NB4 (cell line): ENCODE results near the gene ARID3A.

Experiments used
- MYC ChIP-seq: IDR thresholded peaks from 2 replicates; pipeline ENCODE4 v1.6.1; 2011; ENCODE audit warnings: low read depth, low read length
- POLR2A ChIP-seq: IDR thresholded peaks from 2 replicates; pipeline ENCODE4 v1.6.1; 2011; ENCODE audit warnings: mild to moderate bottlenecking; ENCODE audit not compliant: insufficient read length; ENCODE audit errors: extremely low read depth
- TF ChIP-seq, protein P1 (sequence below): IDR thresholded peaks from one replicate; pipeline ENCODE4 v1.5.1; 2012; ENCODE audit warnings: low read depth, low read length
- TF ChIP-seq, protein P2 (sequence below): IDR thresholded peaks from 2 replicates; pipeline ENCODE4 v1.6.1; 2011; ENCODE audit warnings: low read depth, low read length

DNA sequence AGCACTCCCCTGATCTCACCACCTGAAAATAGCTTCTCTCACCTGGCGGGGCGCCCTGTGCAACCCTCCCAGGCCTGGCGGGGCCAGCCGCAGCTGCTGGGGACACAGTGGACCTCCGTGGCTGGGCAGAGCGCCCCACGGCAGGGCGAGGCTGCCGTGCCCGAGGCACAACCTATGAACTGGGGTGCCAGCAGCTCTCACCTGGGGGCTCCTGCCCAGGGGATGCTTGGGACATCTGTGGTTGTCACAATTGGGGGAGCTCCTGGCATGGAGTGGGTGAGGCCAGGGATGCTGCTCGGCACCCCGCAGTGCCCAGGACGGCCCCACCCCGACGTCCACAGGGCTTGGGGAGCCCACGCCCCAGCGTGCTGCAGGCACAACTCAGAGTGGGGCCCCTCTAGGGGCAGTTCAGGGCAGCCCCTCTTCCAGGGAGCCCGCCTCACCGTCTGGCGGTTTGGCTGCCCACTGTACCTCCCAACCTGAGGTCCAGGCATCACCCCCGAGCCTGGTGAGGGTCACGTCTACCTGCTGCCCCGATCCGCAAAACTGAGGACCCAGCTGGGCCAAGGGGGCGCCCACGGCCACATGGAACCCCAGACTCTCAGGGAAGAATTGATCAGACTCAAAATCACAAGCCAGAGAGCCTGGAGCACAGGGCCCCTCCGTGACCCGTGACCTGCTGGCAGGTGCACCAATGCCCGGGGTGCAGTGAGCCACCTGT, 89.4 kb downstream of the ARID3A start:
- no peak for TF ChIP-seq POLR2A
- TF ChIP-seq, protein P1, sequence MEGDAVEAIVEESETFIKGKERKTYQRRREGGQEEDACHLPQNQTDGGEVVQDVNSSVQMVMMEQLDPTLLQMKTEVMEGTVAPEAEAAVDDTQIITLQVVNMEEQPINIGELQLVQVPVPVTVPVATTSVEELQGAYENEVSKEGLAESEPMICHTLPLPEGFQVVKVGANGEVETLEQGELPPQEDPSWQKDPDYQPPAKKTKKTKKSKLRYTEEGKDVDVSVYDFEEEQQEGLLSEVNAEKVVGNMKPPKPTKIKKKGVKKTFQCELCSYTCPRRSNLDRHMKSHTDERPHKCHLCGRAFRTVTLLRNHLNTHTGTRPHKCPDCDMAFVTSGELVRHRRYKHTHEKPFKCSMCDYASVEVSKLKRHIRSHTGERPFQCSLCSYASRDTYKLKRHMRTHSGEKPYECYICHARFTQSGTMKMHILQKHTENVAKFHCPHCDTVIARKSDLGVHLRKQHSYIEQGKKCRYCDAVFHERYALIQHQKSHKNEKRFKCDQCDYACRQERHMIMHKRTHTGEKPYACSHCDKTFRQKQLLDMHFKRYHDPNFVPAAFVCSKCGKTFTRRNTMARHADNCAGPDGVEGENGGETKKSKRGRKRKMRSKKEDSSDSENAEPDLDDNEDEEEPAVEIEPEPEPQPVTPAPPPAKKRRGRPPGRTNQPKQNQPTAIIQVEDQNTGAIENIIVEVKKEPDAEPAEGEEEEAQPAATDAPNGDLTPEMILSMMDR = no peak
- TF ChIP-seq, protein P2, sequence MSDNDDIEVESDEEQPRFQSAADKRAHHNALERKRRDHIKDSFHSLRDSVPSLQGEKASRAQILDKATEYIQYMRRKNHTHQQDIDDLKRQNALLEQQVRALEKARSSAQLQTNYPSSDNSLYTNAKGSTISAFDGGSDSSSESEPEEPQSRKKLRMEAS = no peak
- no peak for TF ChIP-seq MYC
